DMS153 treated with DMSO at 0.1 percent for 48 hours (cell line): ENCODE data around the gene PIGV.
A peak's percentile ranks its signal among the peaks of the same experiment; 100 is the strongest.
"Not testable (repeated sequence)": the region's sequence is repeated elsewhere in the genome, so short reads cannot be mapped to it uniquely, and the experiment has no call there.

Source experiments
- DNase-seq: peaks from one replicate; lab custom pipeline; 2025; ENCODE audit not compliant: unreplicated experiment; lab: John Stamatoyannopoulos, UW

The PIGV gene

GRCh38 chr1:26791626-26792025 is 3.9 kb downstream of the PIGV start:
- DNase-seq, result no peak

DNA sequence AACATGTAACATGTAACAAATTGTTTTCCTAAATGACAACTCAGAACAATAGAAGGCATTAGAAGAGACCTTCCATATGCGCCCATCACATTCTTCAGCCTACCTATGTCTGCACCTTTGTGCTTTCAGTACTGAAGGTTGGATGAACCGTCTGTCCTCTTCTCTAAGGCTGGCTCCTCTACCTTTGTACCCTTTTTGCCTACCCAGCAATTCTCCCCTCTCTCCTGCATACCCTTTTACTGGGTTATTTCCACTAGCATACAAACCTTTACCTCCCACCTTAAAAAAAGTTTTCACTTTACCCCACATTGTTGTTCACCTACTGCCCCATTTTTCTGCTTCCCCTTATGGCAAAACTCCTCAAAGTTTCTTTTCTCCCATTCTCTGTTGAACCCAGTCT is 5.2 kb downstream of the PIGV start:
- no peak for DNase-seq

DNA sequence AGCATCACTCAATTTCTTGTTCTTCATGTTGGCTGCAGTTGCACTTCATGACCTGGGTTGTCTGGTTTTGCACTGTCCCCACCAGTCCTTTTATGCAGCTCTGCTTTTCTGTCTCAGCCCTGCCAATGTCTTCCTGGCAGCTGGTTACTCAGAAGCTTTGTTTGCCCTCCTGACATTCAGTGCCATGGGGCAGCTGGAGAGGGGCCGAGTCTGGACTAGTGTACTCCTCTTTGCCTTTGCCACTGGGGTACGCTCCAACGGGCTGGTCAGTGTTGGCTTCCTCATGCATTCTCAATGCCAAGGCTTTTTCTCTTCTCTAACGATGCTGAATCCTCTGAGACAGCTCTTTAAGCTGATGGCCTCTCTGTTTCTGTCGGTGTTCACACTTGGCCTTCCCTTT is 6.6 kb downstream of the PIGV start:
- DNase-seq, result no peak

- no peak for DNase-seq
Observed at GRCh38 chr1:26797627-26798026, 9.9 kb downstream of the PIGV start.

DNA sequence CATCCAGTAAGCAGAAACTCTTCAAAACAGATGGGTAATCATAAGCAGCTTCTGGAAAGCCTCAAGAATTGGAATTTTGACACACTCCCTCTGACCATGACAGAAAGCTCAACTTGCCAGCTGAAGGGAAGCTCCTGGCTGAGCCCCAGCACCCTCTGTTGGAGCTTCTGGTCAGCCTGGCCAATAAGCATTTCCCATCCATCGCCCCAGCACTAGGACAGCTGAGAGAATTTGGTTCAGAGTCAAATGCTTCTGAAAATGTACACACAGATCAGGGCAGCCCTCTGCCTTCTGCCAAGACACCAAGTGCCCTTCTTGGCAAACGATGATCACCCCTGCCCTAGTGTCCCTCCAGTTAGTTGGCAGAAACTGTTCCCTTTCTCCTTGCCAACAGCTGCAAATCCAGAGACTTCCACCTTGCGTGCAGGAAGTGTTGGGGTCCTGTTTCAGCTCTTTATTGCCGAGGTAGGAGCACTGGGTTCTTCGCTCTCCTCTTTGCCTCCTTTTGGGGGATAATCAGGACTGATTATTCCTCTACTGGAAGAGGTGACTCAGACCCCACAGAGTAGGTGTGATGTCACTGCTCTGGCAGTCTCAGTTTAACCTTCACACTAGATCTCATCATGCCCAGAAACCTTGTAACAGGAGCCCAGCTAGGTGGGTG is 11.9 kb downstream of the PIGV start:
- no peak for DNase-seq

DNA sequence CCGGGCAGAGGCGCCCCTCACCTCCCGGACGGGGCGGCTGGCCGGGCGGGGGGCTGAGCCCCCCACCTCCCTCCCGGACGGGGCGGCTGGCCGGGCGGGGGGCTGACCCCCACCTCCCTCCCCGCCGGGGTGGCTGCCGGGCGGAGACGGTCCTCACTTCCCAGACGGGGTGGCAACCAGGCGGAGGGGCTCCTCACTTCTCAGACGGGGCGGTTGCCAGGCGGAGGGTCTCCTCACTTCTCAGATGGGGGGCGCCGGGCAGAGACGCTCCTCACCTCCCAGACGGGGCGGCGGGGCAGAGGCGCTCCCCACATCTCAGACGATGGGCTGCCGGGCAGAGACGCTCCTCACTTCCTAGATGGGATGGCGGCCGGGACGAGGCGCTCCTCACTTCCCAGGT is 16.2 kb downstream of the PIGV start:
- DNase-seq, result not testable (repeated sequence)

GRCh38 chr1:26810105-26810504 is 22.4 kb downstream of the PIGV start:
- DNase-seq, result peak; percentile 37

GRCh38 chr1:26811057-26811456 is 23.3 kb downstream of the PIGV start:
- no peak for DNase-seq

DNA sequence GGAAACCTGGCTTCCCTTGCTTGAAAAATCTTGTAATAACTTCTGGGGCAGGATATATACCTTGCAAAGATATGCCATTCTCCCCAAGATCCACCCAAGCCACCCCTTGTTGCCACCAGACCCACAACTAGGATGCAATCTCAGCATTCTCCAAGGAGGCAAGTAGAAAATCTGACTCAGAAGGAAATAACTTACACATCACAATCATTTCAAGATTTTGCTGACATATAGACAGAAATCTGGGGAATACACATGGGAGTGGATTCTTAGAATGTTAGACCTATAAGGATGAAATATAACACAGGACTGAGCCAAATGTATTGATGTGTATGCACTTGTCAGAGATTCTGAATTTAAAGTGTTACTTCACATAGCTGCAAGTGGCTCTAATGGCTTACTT is 24.0 kb downstream of the PIGV start:
- no peak for DNase-seq

DNA sequence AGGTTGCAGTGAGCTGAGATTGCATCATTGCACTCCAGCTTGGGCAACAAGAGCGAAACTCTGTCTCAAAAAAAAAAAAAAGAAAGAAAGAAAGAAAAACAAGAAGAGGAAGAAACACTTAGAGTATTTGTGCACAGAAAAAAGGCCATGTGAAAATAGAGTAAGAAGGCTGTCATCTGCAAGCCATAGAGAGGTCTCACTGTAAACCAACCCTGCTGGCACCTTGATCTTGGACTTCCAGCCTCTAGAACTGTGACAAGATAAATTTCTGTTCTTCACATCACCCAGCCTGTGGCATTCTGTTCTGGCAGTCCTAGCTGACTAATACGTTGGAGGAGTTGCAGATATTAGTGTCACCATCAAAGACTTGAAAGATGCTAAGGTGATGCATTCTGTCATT is 26.6 kb downstream of the PIGV start:
- no peak for DNase-seq

DNA sequence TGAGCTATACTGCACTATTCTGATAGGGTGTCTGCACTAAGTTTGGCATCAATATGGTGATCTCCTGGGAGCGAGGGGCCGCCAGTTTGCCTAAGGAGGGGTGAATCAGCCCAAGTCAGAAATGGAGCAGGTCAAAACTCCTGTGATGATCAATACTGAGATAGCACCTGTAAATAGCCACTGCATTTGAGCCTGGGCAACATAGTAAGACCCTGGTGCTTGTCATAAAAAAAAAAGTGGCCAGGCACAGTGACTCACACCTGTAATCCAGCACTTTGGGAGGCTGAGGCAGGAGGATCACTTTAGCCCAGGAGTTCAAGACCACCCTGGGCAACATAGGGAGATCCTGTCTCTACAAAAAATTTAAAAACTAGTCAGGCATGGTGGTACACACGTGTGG is 27.1 kb downstream of the PIGV start:
- no peak for DNase-seq

DNA sequence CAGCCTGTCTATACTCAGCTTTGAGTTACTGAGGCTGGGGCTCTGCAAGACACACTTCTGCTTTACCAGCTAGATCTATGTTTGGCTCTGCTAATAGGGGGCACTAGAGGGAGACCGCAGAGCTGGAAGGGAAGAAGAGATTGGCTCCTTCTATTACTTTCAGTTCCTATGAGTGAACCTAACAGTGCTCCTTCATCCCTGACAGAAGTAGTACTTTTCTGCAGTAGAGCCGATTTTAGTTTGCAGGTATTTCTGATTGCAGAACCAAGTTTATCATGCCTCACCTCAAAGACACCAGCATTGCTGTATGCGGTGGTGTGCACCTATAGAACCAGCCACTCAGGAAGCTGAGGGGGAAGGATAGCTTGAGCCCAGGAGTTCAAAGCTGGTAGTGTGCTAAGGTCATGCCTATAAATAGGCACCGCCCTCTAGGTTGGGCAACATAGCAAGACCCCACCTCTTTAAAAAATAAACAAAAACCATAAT is 33.1 kb downstream of the PIGV start:
- no peak for DNase-seq

DNA sequence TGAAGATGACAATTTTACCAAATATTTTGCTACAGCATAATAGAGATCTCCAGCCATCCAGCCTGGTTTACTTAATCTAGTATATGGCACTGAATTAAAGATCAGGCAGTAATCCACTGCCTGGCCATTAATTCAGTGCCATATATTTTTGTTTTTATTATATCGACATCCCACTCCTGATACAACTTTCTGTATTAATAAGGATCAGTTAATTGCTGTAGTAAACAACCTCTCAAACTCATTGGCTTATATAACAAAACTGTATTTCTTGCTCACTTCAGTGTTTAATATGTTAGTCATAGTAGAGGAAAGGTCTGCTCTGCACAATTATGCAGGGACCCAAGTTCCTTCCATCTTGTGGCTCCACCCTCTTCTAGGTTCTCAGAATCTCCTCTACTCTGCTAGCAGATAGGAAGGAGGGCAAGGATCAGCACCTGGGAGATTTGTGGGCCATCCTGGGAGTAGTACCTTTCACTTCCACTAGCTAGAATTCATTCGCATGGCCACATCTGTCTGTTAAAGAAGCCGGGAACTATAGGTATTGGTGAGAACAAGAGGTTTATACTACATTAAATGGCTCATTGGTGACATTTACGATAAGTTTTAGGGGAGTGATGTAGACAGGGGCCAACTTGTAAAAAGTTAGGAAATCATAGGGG is 35.1 kb downstream of the PIGV start:
- DNase-seq, result no peak

- no peak for DNase-seq
Observed at GRCh38 chr1:26824731-26825130, 37.0 kb downstream of the PIGV start.

- DNase-seq, result peak; percentile 33
Observed at GRCh38 chr1:26826261-26827105, 38.7 kb downstream of the PIGV start, which contains the start of gene ZDHHC18. TSS of gene ZDHHC18 (plus strand) at chr1:26826688. CDS start at chr1:26826805, 117 bp downstream.

- no peak for DNase-seq
Observed at GRCh38 chr1:26827106-26827604, 39.4 kb downstream of the PIGV start.

DNA sequence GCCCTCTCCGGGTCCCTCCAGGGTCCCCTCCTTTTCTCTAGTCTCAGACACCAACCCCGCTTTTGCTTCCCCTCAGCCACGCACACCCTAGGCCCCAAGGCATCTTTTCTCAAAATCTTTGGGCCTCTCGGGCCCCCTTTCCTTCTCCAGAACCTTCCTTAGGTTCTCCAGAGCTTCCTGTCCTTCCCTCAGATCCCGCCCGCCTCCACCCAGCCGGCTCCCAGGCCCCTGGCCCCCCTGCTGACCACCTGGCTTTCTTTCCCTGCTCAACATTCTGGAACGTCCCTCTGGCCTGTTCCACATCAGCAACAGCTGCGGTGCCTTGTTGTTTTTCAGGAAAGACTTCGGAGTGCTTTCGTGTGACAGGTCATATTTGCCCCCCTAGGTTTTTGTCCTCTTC is 39.9 kb downstream of the PIGV start:
- no peak for DNase-seq

GRCh38 chr1:26828411-26828991 is 40.8 kb downstream of the PIGV start:
- no peak for DNase-seq

DNA sequence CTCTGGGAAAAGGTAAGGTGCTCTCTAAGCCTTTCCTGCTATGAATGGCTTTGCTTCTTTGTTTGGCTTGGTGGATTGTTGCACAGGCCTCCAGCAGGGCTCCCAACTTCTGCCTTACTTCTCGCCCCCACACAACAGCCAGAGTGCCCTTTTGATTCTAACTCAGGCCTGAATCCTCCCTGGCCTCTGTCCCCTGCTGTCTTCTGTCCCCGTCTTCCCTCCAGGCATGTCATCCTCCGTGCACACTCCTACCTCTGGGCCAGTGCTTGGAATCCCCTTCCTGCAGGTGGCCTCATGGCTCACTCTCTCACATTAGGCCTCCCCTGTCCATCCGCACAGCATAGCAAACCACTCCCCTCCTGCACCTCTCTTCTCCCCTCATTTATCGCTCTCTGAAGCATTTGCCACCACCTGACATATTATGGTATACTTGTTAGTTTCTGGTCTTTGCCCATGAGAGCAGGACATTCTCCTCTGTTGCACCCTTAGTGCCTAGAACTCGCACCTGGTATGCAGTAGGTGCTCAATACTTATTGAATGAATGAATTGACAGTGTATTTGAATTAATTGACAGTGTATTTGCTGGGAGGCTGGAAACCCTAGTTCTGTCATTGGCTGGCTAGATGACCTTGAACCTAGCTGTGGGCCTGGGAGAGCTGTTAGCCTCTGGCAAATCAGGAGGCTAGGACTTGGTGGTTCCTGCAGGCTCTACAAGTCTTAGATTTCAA is 41.6 kb downstream of the PIGV start:
- no peak for DNase-seq

- no peak for DNase-seq
Observed at GRCh38 chr1:26831059-26831458, 43.3 kb downstream of the PIGV start.
